A549 (cell line): Measurements from ENCODE around the gene ATP1B4. TPM values are rescaled to one million over a fixed set of nuclear protein-coding genes. Genes with fewer than 3 reads are reported as not detected.

Source experiments
- ATAC-seq, 2 experiments: fragments of 200-7000 bp in 1 of 2; fragments of >200 bp in 1 of 2; cut with Nextera tagmentation in 1 of 2; cut with Tn5 transposase in 1 of 2; 3 replicates each; pipeline versions ENCODE4 v1.8.0 to v1.9.1; 2018 to 2020; ENCODE audit warnings: mild to moderate bottlenecking in 1 of 2, moderate library complexity in 1 of 2
- CTCF ChIA-PET: fragments of 300-600 bp; sonication (Branson Sonifier 250); formaldehyde crosslinking; extraction: SDS; loops from one replicate; lab custom pipeline; 2021; ENCODE audit warnings: antibody characterized with exemption, inconsistent platforms; lab: Yijun Ruan, JAX
- POLR2A ChIA-PET: fragments of 350-600 bp; formaldehyde crosslinking; extraction: SDS; loops from one replicate; lab custom pipeline; 2021; ENCODE audit warnings: antibody characterized with exemption, inconsistent platforms; lab: Yijun Ruan, JAX
- DNase-seq, 2 experiments: peaks; one replicate each; pipeline versions ENCODE4 v3.0.0 to v3.0.0-alpha.2; 2011 to 2016; ENCODE audit warnings: low read depth in 1 of 2, low spot score in 1 of 2
- FAIRE-seq: peaks from 2 replicates; lab custom pipeline; 2011; peaks lifted over from hg19 to GRCh38; lab: Jason Lieb, UNC
- H3K27ac ChIP-seq, 2 experiments: fragments of >200 bp; sonication (Bioruptor Twin); formaldehyde crosslinking; 3 replicates each; pipeline ENCODE4 v1.5.1; 2016 to 2017
- H3K4me1 ChIP-seq: fragments of >200 bp; sonication (Bioruptor Twin); formaldehyde crosslinking; 3 replicates; pipeline ENCODE4 v1.6.1; 2016
- H3K4me2 ChIP-seq: fragments of >200 bp; sonication (Bioruptor Twin); formaldehyde crosslinking; 3 replicates; pipeline ENCODE4 v1.6.1; 2016
- H3K4me3 ChIP-seq: fragments of >200 bp; sonication (Bioruptor Twin); formaldehyde crosslinking; 3 replicates; pipeline ENCODE4 v1.5.1; 2016
- H3K9me3 ChIP-seq: fragments of >200 bp; sonication (Bioruptor Twin); formaldehyde crosslinking; 3 replicates; pipeline ENCODE4 v1.6.1; 2016
- ATOH8 ChIP-seq: fragments of 250-450 bp; sonication (Bioruptor Pico); IDR thresholded peaks from 2 replicates; pipeline ENCODE4 v1.5.0; 2020; ENCODE audit warnings: low read depth, mild to moderate bottlenecking, moderate library complexity
- BCL3 ChIP-seq: fragments of >200 bp; sonication (Bioruptor Twin); formaldehyde crosslinking; IDR thresholded peaks from 3 replicates; pipeline ENCODE4 v1.6.1; 2016
- BHLHE40 ChIP-seq: IDR thresholded peaks from 2 replicates; pipeline ENCODE4 v1.6.1; 2012; ENCODE audit warnings: low read depth, low read length, inconsistent platforms
- CBX2 ChIP-seq: fragments of 200-600 bp; sonication (generic); IDR thresholded peaks from 2 replicates; pipeline ENCODE4 v1.6.1; 2016; ENCODE audit warnings: low read depth, mild to moderate bottlenecking, borderline replicate concordance
- CBX8 ChIP-seq: fragments of 200-600 bp; sonication (generic); IDR thresholded peaks from 2 replicates; pipeline ENCODE4 v1.6.1; 2016
- CHD2 ChIP-seq: fragments of 150-350 bp; IDR thresholded peaks from 2 replicates; pipeline ENCODE4 v1.6.1; 2014; ENCODE audit warnings: low read length; ENCODE audit not compliant: partially characterized antibody
- EHF ChIP-seq: fragments of 250-450 bp; sonication (Bioruptor Pico); IDR thresholded peaks from 2 replicates; pipeline ENCODE4 v1.5.0; 2020; ENCODE audit warnings: mild to moderate bottlenecking
- EHMT2 ChIP-seq: fragments of 200-600 bp; sonication (generic); IDR thresholded peaks from 2 replicates; pipeline ENCODE4 v1.6.1; 2016; ENCODE audit warnings: antibody characterized with exemption, low read depth, mild to moderate bottlenecking, moderate library complexity
- FOSB ChIP-seq: fragments of 250-450 bp; sonication (Bioruptor Pico); IDR thresholded peaks from 2 replicates; pipeline ENCODE4 v1.5.0; 2020; ENCODE audit warnings: mild to moderate bottlenecking, moderate library complexity
- HES2 ChIP-seq: fragments of >200 bp; sonication (Bioruptor Twin); formaldehyde crosslinking; IDR thresholded peaks from 2 replicates; pipeline ENCODE4 v1.6.1; 2016
- HMGXB4 ChIP-seq: fragments of 250-450 bp; sonication (Bioruptor Pico); IDR thresholded peaks from 2 replicates; pipeline ENCODE4 v1.5.0; 2021; ENCODE audit warnings: mild to moderate bottlenecking, moderate library complexity, borderline replicate concordance
- HOXA7 ChIP-seq: fragments of 250-450 bp; sonication (Bioruptor Pico); IDR thresholded peaks from 2 replicates; pipeline ENCODE4 v1.5.0; 2020; ENCODE audit warnings: mild to moderate bottlenecking, moderate library complexity
- HOXB5 ChIP-seq: fragments of 250-450 bp; sonication (Bioruptor Pico); IDR thresholded peaks from 2 replicates; pipeline ENCODE4 v1.5.0; 2020; ENCODE audit warnings: mild to moderate bottlenecking, moderate library complexity
- JUN ChIP-seq, 2 experiments: fragments of >200 bp; sonication (Bioruptor Twin); formaldehyde crosslinking; IDR thresholded peaks; 2 replicates in 1 of 2; 3 replicates in 1 of 2; pipeline ENCODE4 v1.6.1; 2016 to 2017
- KDM1A ChIP-seq: fragments of 200-600 bp; sonication (generic); IDR thresholded peaks from 2 replicates; pipeline ENCODE4 v1.6.1; 2016; ENCODE audit warnings: low read depth, mild to moderate bottlenecking
- MAX ChIP-seq: IDR thresholded peaks from 2 replicates; pipeline ENCODE4 v1.6.1; 2012
- MAZ ChIP-seq: fragments of 150-350 bp; IDR thresholded peaks from 2 replicates; pipeline ENCODE4 v1.6.1; 2014; ENCODE audit warnings: antibody characterized with exemption, low read depth, low read length, borderline replicate concordance
- NFE2L2 ChIP-seq: fragments of 150-350 bp; conservative IDR thresholded peaks from 2 replicates; pipeline ENCODE4 v1.6.1; 2014; ENCODE audit warnings: low read length
- NR3C1 ChIP-seq: fragments of >200 bp; sonication (Bioruptor Twin); formaldehyde crosslinking; IDR thresholded peaks from 3 replicates; pipeline ENCODE4 v1.6.1; 2017
- RARB ChIP-seq: fragments of 250-450 bp; sonication (Bioruptor Pico); IDR thresholded peaks from 2 replicates; pipeline ENCODE4 v1.8.0; 2021; ENCODE audit warnings: mild to moderate bottlenecking, moderate library complexity
- RCOR1 ChIP-seq: fragments of 150-350 bp; IDR thresholded peaks from 2 replicates; pipeline ENCODE4 v1.6.1; 2014; ENCODE audit warnings: antibody characterized with exemption, low read length, low read depth
- RFX5 ChIP-seq: fragments of 450-650 bp; IDR thresholded peaks from 2 replicates; pipeline ENCODE4 v1.7.1; 2014; ENCODE audit warnings: antibody characterized with exemption, mild to moderate bottlenecking, moderate library complexity
- SMC3 ChIP-seq: fragments of >200 bp; sonication (Bioruptor Twin); formaldehyde crosslinking; IDR thresholded peaks from 3 replicates; pipeline ENCODE4 v1.6.1; 2018; ENCODE audit warnings: inconsistent platforms
- SREBF2 ChIP-seq: fragments of 450-650 bp; IDR thresholded peaks from 2 replicates; pipeline ENCODE4 v1.6.1; 2014; ENCODE audit warnings: mild to moderate bottlenecking, moderate library complexity
- USF2 ChIP-seq: fragments of 450-650 bp; IDR thresholded peaks from 2 replicates; pipeline ENCODE4 v1.6.1; 2014; ENCODE audit warnings: antibody characterized with exemption
- ZC3H11A ChIP-seq: fragments of 450-650 bp; IDR thresholded peaks from 2 replicates; pipeline ENCODE4 v1.6.1; 2014; ENCODE audit warnings: antibody characterized with exemption, mild to moderate bottlenecking
- ZNF302 ChIP-seq: fragments of 250-450 bp; sonication (Bioruptor Pico); IDR thresholded peaks from 2 replicates; pipeline ENCODE4 v1.9.0; 2021; ENCODE audit warnings: inconsistent platforms, mild to moderate bottlenecking, moderate library complexity
- WGBS: methylation state at CpG from one replicate; pipeline ENCODE4 v1.1.6; 2017; ENCODE audit errors: missing lambda C conversion rate; 5-methylcytosine and 5-hydroxymethylcytosine counted together
- polyA plus RNA-seq, 4 experiments: library from polyadenylated mRNA; depleted of rRNA in 3 of 4; stranded (reverse); fragments of >200 nt; fragmentation: RNase III in 1 of 4; extraction: RNeasy Plus Mini Kit Qiagen cat#74134 plus additional on column Dnase treatment in 1 of 4; gene quantifications; 2 replicates in 3 of 4; 3 replicates in 1 of 4; pipeline ENCODE4 v1.2.3, GENCODE V29; 2011 to 2017

ATP1B4 gene
- polyA plus RNA-seq, 2 of the 4 experiments (the other 2 are of a cell fraction), result not detected

GRCh38 chrX:120408168-120408567 is 46.3 kb downstream of the ATP1B4 start (continued):
- no peak for TF ChIP-seq ZNF302 (CRISPR knock-in tag)
- TF ChIP-seq CBX2, result no peak

GRCh38 chrX:120419463-120419862 is 57.6 kb downstream of the ATP1B4 start:
- ATAC-seq (no peak), FAIRE-seq (no peak), DNase-seq (no peak)
- TF ChIP-seq EHMT2 (no peak), MAZ (no peak), BHLHE40 (no peak), SMC3 (no peak), NR3C1 (no peak), HOXB5 (CRISPR knock-in tag) (no peak), RFX5 (no peak), CBX8 (no peak), HES2 (no peak), ZC3H11A (no peak), RARB (CRISPR knock-in tag) (no peak), BCL3 (no peak), ZNF302 (CRISPR knock-in tag) (no peak), CBX2 (no peak), KDM1A (no peak), EHF (no peak), HOXA7 (no peak), FOSB (CRISPR knock-in tag) (no peak)
- no peak overlapping the region for H3K4me2 ChIP-seq
- CTCF ChIA-PET, result interaction anchor here (0.6 kb wide), 1 partner anchor 56 kb away, joined by 4 read pairs; no protein-coding TSS in a partner anchor
- POLR2A ChIA-PET, result no interaction called here
- H3K27ac ChIP-seq, result no peak overlapping the region
- no peak overlapping the region for H3K4me3 ChIP-seq
- 25% methylated on average over 2 of the region's 2 CpGs for WGBS
- H3K4me1 ChIP-seq, result no peaks in the 10 kb centered on the region
- H3K9me3 ChIP-seq, result no peaks in the 10 kb centered on the region

- no peak overlapping the region for H3K27ac ChIP-seq
- H3K4me3 ChIP-seq, result no peak overlapping the region
- no peaks in the 10 kb centered on the region for H3K4me1 ChIP-seq
- H3K9me3 ChIP-seq, result no peaks in the 10 kb centered on the region
- DNase-seq (no peak), ATAC-seq (no peak), FAIRE-seq (peak; percentile 46)
- CTCF ChIA-PET, result no interaction called here
- TF ChIP-seq KDM1A (no peak), CHD2 (no peak), HMGXB4 (CRISPR knock-in tag) (no peak), RCOR1 (no peak), MAZ (no peak)
- POLR2A ChIA-PET, result no interaction called here
- H3K4me2 ChIP-seq, result no peak overlapping the region
These were observed 64.7 kb downstream of the ATP1B4 start for GRCh38 chrX:120426599-120426998.

GRCh38 chrX:120428309-120428708 is 66.4 kb downstream of the ATP1B4 start:
- FAIRE-seq (peak; percentile 13), ATAC-seq (no peak)
- no peak overlapping the region for H3K4me2 ChIP-seq
- H3K4me1 ChIP-seq, result no peaks in the 10 kb centered on the region
- no peak for TF ChIP-seq HOXA7
- TF ChIP-seq JUN (IDR thresholded peaks at IDR 0.05), result no peak
- no peak for TF ChIP-seq ATOH8 (CRISPR knock-in tag)
- no peak for TF ChIP-seq SMC3
- no peak for TF ChIP-seq RFX5
- no peak for TF ChIP-seq USF2
- TF ChIP-seq NFE2L2, result no peak
- TF ChIP-seq MAX, result no peak
- no peak for TF ChIP-seq ZNF302 (CRISPR knock-in tag)
- TF ChIP-seq BCL3, result no peak
- no peak for TF ChIP-seq MAZ
- TF ChIP-seq SREBF2, result no peak
- no peak for TF ChIP-seq CBX2
- TF ChIP-seq, all 56 proteins: peak for 0
- H3K27ac ChIP-seq, result no peak overlapping the region
- H3K9me3 ChIP-seq, result no peaks in the 10 kb centered on the region
- no peak for DNase-seq
- ChIA-PET CTCF (interaction anchor here (0.6 to 0.8 kb wide), 2 partner anchors 12 to 940 kb away, joined by 3 to 4 read pairs; no protein-coding TSS in a partner anchor), POLR2A (no interaction called here)
- no peak overlapping the region for H3K4me3 ChIP-seq
- 30% methylated on average over 2 of the region's 2 CpGs for WGBS
